GM18868 (cell line): ENCODE results near the gene ENTHD1.
"Not testable (repeated sequence)": the region's sequence is repeated elsewhere in the genome, so short reads cannot be mapped to it uniquely, and the experiment has no call there.

ENCODE experiments used
- ATAC-seq: cut with Tn5 transposase; IDR thresholded peaks from one replicate; pipeline ENCODE4 v1.9.1; 2021; ENCODE audit warnings: mild to moderate bottlenecking, moderate library complexity; ENCODE audit not compliant: unreplicated experiment

ENTHD1 gene

GRCh38 chr22:39925273-39925672 is 31.7 kb upstream of the ENTHD1 start:
- no peak for ATAC-seq

GRCh38 chr22:39924286-39924685 is 30.7 kb upstream of the ENTHD1 start:
- no peak for ATAC-seq

- ATAC-seq, result no peak
Measured at GRCh38 chr22:39923696-39924095, 30.1 kb upstream of the ENTHD1 start.

GRCh38 chr22:39920134-39920743 is 26.7 kb upstream of the ENTHD1 start:
- no peak for ATAC-seq

GRCh38 chr22:39917776-39918495 is 24.4 kb upstream of the ENTHD1 start:
- no peak for ATAC-seq

GRCh38 chr22:39917197-39917643 is 23.7 kb upstream of the ENTHD1 start:
- no peak for ATAC-seq

GRCh38 chr22:39916496-39916895 is 22.9 kb upstream of the ENTHD1 start:
- ATAC-seq, result no peak

GRCh38 chr22:39915295-39915726 is 21.8 kb upstream of the ENTHD1 start:
- no peak for ATAC-seq

GRCh38 chr22:39914584-39914983 is 21.0 kb upstream of the ENTHD1 start:
- ATAC-seq, result no peak

- ATAC-seq, result no peak
Measured at GRCh38 chr22:39913886-39914285, 20.3 kb upstream of the ENTHD1 start.

- ATAC-seq, result no peak
Measured at GRCh38 chr22:39913321-39913720, 19.8 kb upstream of the ENTHD1 start.

GRCh38 chr22:39910876-39911613 is 17.5 kb upstream of the ENTHD1 start:
- ATAC-seq, result no peak

GRCh38 chr22:39908737-39909136 is 15.2 kb upstream of the ENTHD1 start:
- no peak for ATAC-seq

- ATAC-seq, result no peak
Measured at GRCh38 chr22:39908136-39908535, 14.6 kb upstream of the ENTHD1 start.

- no peak for ATAC-seq
Measured at GRCh38 chr22:39907605-39908097, 14.1 kb upstream of the ENTHD1 start.

- no peak for ATAC-seq
Measured at GRCh38 chr22:39907047-39907446, 13.5 kb upstream of the ENTHD1 start.

GRCh38 chr22:39906207-39906606 is 12.6 kb upstream of the ENTHD1 start:
- ATAC-seq, result no peak

- ATAC-seq, result no peak
Measured at GRCh38 chr22:39905687-39906086, 12.1 kb upstream of the ENTHD1 start.

GRCh38 chr22:39904862-39905261 is 11.3 kb upstream of the ENTHD1 start:
- no peak for ATAC-seq

- ATAC-seq, result not testable (repeated sequence)
Measured at GRCh38 chr22:39904024-39904423, 10.5 kb upstream of the ENTHD1 start.

- ATAC-seq, result no peak
Measured at GRCh38 chr22:39901565-39902146, 8.1 kb upstream of the ENTHD1 start.
